HG02884 (cell line): ENCODE data around the gene MYO1D.
A peak's percentile ranks its signal among the peaks of the same experiment; 100 is the strongest.
"Not testable (repeated sequence)": the region's sequence is repeated elsewhere in the genome, so short reads cannot be mapped to it uniquely, and the experiment has no call there.

Experiments
- ATAC-seq: cut with Tn5 transposase; IDR thresholded peaks from one replicate; pipeline ENCODE4 v1.9.1; 2021; ENCODE audit warnings: mild to moderate bottlenecking, moderate library complexity; ENCODE audit not compliant: unreplicated experiment

The MYO1D gene

DNA sequence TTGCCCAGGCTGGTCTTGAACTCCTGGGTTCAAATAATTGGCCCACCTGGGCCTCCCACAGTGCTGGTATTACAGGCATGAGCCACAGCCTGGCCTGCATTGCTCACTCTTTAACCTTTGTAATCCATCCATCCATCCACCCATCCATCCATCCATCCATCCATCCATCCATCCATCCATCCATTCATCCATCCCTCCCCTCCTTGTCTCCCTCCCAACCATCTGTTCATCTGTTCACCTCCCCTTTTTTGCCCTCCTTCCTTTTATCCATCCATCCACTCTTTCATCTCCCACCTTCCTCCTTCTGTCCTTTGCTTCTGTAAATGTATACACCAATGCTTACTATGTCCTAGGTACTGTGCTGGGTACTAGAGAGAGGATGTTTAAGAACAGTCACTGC lies 324.6 kb downstream of the MYO1D start:
- no peak for ATAC-seq

DNA sequence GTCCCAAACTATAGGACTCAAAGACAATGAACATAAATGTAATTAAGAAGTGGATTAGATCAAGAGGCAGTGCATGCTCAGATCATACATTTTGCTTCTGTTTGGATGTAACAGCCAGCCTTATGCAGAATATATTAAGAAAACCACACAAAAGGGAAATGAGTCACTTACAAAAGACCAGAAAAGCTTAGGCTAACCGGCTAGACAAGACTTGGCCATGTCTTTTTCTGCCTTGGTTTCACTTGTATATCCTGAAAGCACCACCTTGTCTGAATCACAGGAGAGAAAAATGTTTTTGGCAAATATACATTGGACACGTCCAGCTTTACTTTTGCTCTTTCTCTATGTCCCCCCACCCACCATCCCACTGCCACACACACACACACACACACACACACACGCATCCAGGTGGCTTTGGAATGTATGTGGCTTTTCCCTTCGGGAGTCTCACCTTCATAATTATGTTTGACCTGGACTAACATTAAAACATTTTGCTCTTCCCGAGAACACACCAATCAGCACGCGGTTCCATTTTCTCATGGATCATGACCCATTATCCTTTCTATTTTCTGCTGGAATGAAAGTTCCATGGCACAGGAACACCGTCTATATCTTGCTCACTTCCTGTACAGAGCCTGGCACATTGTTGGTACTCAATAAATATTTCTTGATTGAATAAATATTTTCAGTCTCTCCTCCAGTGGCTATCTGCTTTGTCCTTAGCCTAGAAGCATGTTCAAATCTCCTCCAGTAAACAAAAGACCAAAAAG lies 325.6 kb downstream of the MYO1D start:
- no peak for ATAC-seq

DNA sequence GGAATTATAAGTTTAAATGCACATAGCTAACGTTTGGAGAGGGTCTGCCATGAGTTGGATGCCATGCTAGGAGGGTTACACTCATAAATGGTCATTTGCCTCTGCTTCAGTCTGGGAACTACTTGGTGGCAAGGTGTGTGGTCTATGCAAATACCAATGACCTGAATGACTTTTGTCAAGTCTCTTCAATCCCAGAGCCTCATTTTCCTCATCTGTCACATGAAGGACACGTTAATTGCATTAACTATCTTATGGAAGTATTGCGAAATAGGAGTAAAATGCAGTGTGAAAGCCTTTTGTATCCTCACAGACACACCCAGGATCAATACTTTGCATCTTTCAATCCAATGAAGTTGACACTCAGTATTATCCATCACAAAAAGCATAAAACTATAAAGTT lies 327.4 kb downstream of the MYO1D start:
- ATAC-seq = no peak

- no peak for ATAC-seq
These were observed 330.9 kb downstream of the MYO1D start for GRCh38 chr17:32546031-32546444.

GRCh38 chr17:32542186-32542585 lies 334.7 kb downstream of the MYO1D start:
- ATAC-seq = no peak

GRCh38 chr17:32541640-32542039 lies 335.3 kb downstream of the MYO1D start:
- ATAC-seq = no peak

DNA sequence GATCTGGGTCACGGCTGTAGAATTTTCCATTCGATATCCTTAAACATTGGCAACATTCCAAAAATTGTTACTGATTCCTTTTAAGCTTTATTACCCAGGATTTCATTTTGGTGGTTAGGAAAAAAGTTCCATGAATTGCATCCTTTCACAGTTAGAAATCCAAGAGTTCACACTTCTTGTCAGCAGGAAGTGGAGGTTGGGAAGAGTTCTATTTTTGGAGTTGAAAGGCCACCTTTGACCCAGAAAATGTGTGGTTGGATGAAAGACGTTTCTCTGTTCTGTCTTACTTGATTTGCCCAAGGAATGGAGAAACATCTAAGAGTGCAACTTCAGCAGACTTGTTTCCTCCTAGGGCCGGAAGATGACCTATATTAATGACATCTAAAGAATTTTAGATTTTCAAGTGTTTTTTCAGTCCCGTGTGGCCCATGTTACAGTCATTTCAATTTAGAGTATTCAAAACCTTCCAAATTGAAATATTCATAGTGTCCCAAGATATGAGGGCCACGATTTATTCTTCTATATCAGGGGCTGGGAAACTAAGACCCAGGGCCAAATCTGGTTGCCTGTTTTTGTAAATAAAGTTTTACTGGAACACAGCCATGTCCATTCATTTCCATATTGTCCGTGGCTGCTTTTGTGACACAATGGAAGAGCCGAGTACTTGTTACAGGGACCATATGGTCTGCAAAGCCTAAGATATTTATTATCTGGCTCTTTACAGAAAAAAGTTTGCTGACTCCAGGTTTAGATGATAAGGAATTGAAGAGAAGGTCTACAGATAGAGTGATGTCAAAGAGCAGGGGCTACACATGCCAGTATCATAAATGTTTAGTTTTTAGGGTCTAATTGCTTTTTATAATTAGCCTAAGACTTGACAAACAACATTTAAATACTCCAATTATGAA lies 339.9 kb downstream of the MYO1D start:
- no peak for ATAC-seq

- ATAC-seq = no peak
These were observed 343.6 kb downstream of the MYO1D start for GRCh38 chr17:32533296-32533695.

- ATAC-seq = no peak
These were observed 347.3 kb downstream of the MYO1D start for GRCh38 chr17:32529604-32530003.

GRCh38 chr17:32528825-32529224 lies 348.1 kb downstream of the MYO1D start:
- no peak for ATAC-seq

GRCh38 chr17:32527146-32527545 lies 349.8 kb downstream of the MYO1D start:
- no peak for ATAC-seq

DNA sequence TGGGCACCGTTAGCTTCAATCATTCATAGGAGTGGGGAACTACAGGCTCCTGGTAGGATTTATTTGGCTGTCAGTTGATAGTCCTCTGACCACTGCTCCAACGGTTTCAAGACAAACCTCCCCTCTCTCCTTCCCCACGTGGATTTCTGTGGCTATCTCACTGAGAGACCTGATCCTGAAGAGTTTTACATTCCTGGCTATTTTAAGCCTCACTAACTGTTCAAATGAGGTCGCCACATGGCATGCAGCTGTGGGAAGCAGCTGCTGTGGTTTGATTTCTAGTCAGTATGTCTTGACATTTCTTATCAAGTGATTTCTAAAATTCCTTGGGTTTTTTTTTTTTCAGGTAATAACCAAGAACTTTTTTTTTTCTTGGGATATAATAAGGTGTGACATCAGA lies 351.8 kb downstream of the MYO1D start:
- ATAC-seq = no peak

- ATAC-seq = not testable (repeated sequence)
These were observed 352.4 kb downstream of the MYO1D start for GRCh38 chr17:32524553-32524880.

- peak; percentile 68 for ATAC-seq
These were observed 352.9 kb downstream of the MYO1D start for GRCh38 chr17:32523827-32524552.

GRCh38 chr17:32523017-32523680 lies 353.8 kb downstream of the MYO1D start:
- peak; percentile 42 for ATAC-seq

- no peak for ATAC-seq
These were observed 356.1 kb downstream of the MYO1D start for GRCh38 chr17:32520737-32521404.

DNA sequence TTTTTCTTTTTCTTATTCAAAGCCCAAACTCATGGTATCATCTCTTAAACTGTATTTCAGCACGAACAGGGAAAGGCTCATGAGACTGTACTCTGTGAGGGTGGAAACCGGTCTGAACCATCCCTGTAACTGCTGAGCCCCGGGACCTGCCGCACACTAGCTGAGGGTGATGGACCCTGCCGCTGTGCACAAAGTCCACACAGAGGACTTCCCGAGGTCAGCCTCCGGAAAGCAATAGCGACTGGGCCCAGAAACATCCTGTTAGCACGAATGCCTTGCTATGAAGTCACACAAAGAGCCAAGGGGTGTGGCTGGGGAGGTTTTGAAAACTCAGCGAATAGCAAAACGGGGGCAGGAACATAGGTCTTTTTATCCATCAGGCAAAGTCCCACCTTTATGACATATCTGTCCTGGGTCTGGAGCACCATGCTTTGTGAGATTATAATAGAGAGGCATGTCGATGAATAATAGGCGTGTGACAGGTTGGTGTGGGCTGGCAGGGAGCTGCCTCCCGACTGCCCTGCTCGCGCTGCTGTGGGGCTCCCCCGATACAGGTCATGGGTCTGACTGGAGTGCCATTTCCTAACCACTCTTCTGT lies 356.7 kb downstream of the MYO1D start:
- no peak for ATAC-seq

GRCh38 chr17:32519228-32520103 lies 357.5 kb downstream of the MYO1D start:
- no peak for ATAC-seq

DNA sequence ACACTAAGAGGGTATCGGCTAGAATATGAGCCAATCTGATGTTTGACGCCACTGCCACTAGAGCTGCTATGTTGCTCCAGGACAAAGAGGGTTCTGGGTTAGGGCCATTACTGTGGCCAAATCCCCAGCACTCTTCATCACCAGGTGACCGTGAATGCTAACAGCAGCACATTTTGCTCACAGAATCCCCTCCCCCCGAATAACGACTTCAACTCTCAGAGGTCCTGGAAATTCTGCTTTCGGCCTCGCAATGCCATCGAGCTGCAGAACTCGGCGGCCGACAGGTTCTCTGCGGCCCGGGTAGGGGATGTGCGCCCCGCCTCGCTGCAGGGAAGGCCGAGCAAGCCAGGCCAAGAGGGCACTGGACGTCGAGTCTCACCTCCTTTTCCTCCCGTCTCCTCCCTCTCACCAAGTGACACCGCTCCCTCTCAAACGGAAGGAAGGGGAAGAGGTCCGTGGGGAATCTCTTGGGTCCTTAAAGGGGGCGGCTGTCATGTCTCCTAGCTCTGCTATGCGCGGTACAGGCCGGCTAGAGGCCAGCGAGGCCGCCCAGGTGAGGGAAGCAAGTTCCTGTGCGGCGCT lies 358.2 kb downstream of the MYO1D start:
- ATAC-seq = no peak
